ENCODE data around the gene DLG2.

DLG2 gene

GRCh38 chr11:84234462-84235202, 1392.5 kb downstream of the DLG2 start:
- Mint-ChIP-seq H3K27me3 (ENCODE audit: low read depth) (no peaks in the 10 kb centered on the region), H3K4me1 (peaks cover 28% of the 10 kb centered on the region), H3K27ac (peak overlapping the region; percentile 33 to 64 (median 55)), H3K9me3 (no peaks in the 10 kb centered on the region), H3K4me3 (no peak overlapping the region), H3K36me3 (ENCODE audit: low read depth) (no peaks in the 10 kb centered on the region)
- TF ChIP-seq CTCF (IDR thresholded peaks at IDR 0.05; ENCODE audit: unreplicated experiment in 3 of 3), result no peak

GRCh38 chr11:84234011-84234410, 1393.1 kb downstream of the DLG2 start:
- no peaks in the 10 kb centered on the region for H3K27me3 Mint-ChIP-seq (ENCODE audit: low read depth)
- H3K4me1 Mint-ChIP-seq, result peaks cover 28% of the 10 kb centered on the region
- peak overlapping the region in 2 of 3 experiments; percentile 55 to 64 for H3K27ac Mint-ChIP-seq
- no peak for TF ChIP-seq CTCF (IDR thresholded peaks at IDR 0.05; ENCODE audit: unreplicated experiment in 3 of 3)
- H3K4me3 Mint-ChIP-seq, result no peak overlapping the region
- no peaks in the 10 kb centered on the region for H3K36me3 Mint-ChIP-seq (ENCODE audit: low read depth)
- H3K9me3 Mint-ChIP-seq, result no peaks in the 10 kb centered on the region

- no peaks in the 10 kb centered on the region for H3K9me3 Mint-ChIP-seq
- no peak overlapping the region for H3K27ac Mint-ChIP-seq
- no peaks in the 10 kb centered on the region for H3K27me3 Mint-ChIP-seq (ENCODE audit: low read depth)
- no peak overlapping the region for H3K4me3 Mint-ChIP-seq
- H3K4me1 Mint-ChIP-seq, result peaks cover 28% of the 10 kb centered on the region
- no peaks in the 10 kb centered on the region for H3K36me3 Mint-ChIP-seq (ENCODE audit: low read depth)
- TF ChIP-seq CTCF (IDR thresholded peaks at IDR 0.05; ENCODE audit: unreplicated experiment in 3 of 3), result no peak
Observed at GRCh38 chr11:84232511-84232910, 1394.6 kb downstream of the DLG2 start.

- Mint-ChIP-seq H3K4me1 (peaks cover 24% of the 10 kb centered on the region), H3K27me3 (ENCODE audit: low read depth) (no peaks in the 10 kb centered on the region), H3K36me3 (ENCODE audit: low read depth) (no peaks in the 10 kb centered on the region), H3K9me3 (no peaks in the 10 kb centered on the region), H3K4me3 (no peak overlapping the region), H3K27ac (no peak overlapping the region)
- no peak for TF ChIP-seq CTCF (IDR thresholded peaks at IDR 0.05; ENCODE audit: unreplicated experiment in 3 of 3)
Observed at GRCh38 chr11:84230402-84230801, 1396.7 kb downstream of the DLG2 start.

- H3K4me1 Mint-ChIP-seq, result peaks cover 9% of the 10 kb centered on the region
- TF ChIP-seq CTCF (IDR thresholded peaks at IDR 0.05; ENCODE audit: unreplicated experiment in 3 of 3), result no peak
- no peaks in the 10 kb centered on the region for H3K9me3 Mint-ChIP-seq
- H3K27ac Mint-ChIP-seq, result no peak overlapping the region
- H3K4me3 Mint-ChIP-seq, result no peak overlapping the region
- H3K27me3 Mint-ChIP-seq (ENCODE audit: low read depth), result no peaks in the 10 kb centered on the region
- no peaks in the 10 kb centered on the region for H3K36me3 Mint-ChIP-seq (ENCODE audit: low read depth)
Observed at GRCh38 chr11:84227970-84228665, 1399.0 kb downstream of the DLG2 start.

Data from nephron (organoid).